GM12878 (cell line): ENCODE data around the gene MESP2. TPM values are rescaled to one million over a fixed set of nuclear protein-coding genes. Genes with fewer than 3 reads are reported as not detected.
A peak's percentile ranks its signal among the peaks of the same experiment; 100 is the strongest.

ENCODE experiments used
- ATAC-seq: fragments of 200-7000 bp; cut with Tn5 transposase; 3 replicates; pipeline ENCODE4 v1.9.1; 2020; ENCODE audit warnings: mild to moderate bottlenecking, moderate library complexity
- BruUV-seq: library from RNA; stranded (reverse); fragments of 400-500 nt; replicated peaks from 2 replicates; lab custom pipeline; 2021; lab: Mats Ljungman, UMichigan
- CTCF ChIA-PET: fragments of 300-600 bp; sonication (Branson Sonifier 250); formaldehyde crosslinking; extraction: SDS; loops from one replicate; lab custom pipeline; 2021; ENCODE audit warnings: inconsistent platforms; lab: Yijun Ruan, JAX
- POLR2A ChIA-PET: fragments of 350-600 bp; formaldehyde crosslinking; extraction: SDS; loops from one replicate; lab custom pipeline; 2021; ENCODE audit warnings: inconsistent platforms; lab: Charles Lee
- RAD21 ChIA-PET: fragments of 300-600 bp; sonication (Branson Sonifier 250); formaldehyde crosslinking; loops from one replicate; lab custom pipeline; 2023; ENCODE audit warnings: antibody characterized with exemption; ENCODE audit not compliant: unreplicated experiment; lab: Charles Lee
- SMC1A ChIA-PET: fragments of 300-600 bp; sonication (Branson Sonifier 250); formaldehyde crosslinking; loops from one replicate; lab custom pipeline; 2023; ENCODE audit not compliant: unreplicated experiment, uncharacterized antibody; lab: Charles Lee
- DNase-seq: peaks from one replicate; pipeline ENCODE4 v3.0.0-alpha.2; 2011; ENCODE audit warnings: low read depth, low spot score
- FAIRE-seq: peaks from 3 replicates; lab custom pipeline; 2011; peaks lifted over from hg19 to GRCh38; lab: Jason Lieb, UNC
- H2AFZ ChIP-seq: 2 replicates; pipeline ENCODE4 v1.6.0; 2011; ENCODE audit warnings: low read depth, low read length, control low read depth; ENCODE audit not compliant: control insufficient read depth
- H3K27ac ChIP-seq: 2 replicates; pipeline ENCODE4 v1.5.1; 2011; ENCODE audit warnings: control low read depth; ENCODE audit not compliant: control insufficient read depth, insufficient read depth
- H3K27me3 ChIP-seq, 2 experiments: replicated peaks in 1 of 2; 2 replicates each; pipeline versions ENCODE4 v1.6.0 to v1.6.1; 2011; ENCODE audit warnings: low read length in 1 of 2; ENCODE audit not compliant: control insufficient read depth in 2 of 2, insufficient read depth in 2 of 2
- H3K36me3 ChIP-seq, 2 experiments: 2 replicates each; pipeline ENCODE4 v1.5.1; 2011; ENCODE audit warnings: low read length in 1 of 2; ENCODE audit not compliant: control insufficient read depth in 2 of 2, insufficient read depth in 2 of 2
- H3K4me1 ChIP-seq: 2 replicates; pipeline ENCODE4 v1.6.1; 2011; ENCODE audit warnings: mild to moderate bottlenecking, low read length, moderate library complexity, mixed read lengths; ENCODE audit not compliant: control insufficient read depth, insufficient read depth
- H3K4me2 ChIP-seq: 2 replicates; pipeline ENCODE4 v1.6.0; 2011; ENCODE audit warnings: control low read depth; ENCODE audit not compliant: control insufficient read depth, insufficient read depth
- H3K4me3 ChIP-seq: fragments of 200-600 bp; sonication (generic); 2 replicates; pipeline ENCODE4 v1.5.1; 2016
- H3K79me2 ChIP-seq: 2 replicates; pipeline ENCODE4 v1.6.0; 2011; ENCODE audit warnings: low read length; ENCODE audit not compliant: control insufficient read depth, insufficient read depth
- H3K9ac ChIP-seq: 2 replicates; pipeline ENCODE4 v1.8.0; 2011; ENCODE audit warnings: low read length, control low read depth, mixed read lengths; ENCODE audit not compliant: control insufficient read depth, insufficient read depth
- H3K9me3 ChIP-seq: replicated peaks from 3 replicates; pipeline ENCODE4 v1.5.1; 2011; ENCODE audit warnings: mild to moderate bottlenecking, low read length; ENCODE audit not compliant: control insufficient read depth, insufficient read depth
- H4K20me1 ChIP-seq: 2 replicates; pipeline ENCODE4 v1.6.0; 2011; ENCODE audit not compliant: control insufficient read depth, insufficient read depth
- HDAC6 ChIP-seq: fragments of 200-600 bp; sonication (generic); IDR thresholded peaks from one replicate; pipeline ENCODE4 v1.8.0; 2017; ENCODE audit warnings: antibody characterized with exemption; ENCODE audit not compliant: unreplicated experiment
- PML ChIP-seq: IDR thresholded peaks from 2 replicates; pipeline ENCODE4 v1.6.1; 2012; ENCODE audit warnings: low read length, inconsistent platforms
- TCF3 ChIP-seq: IDR thresholded peaks from 2 replicates; pipeline ENCODE4 v1.6.1; 2012; ENCODE audit warnings: low read depth, mild to moderate bottlenecking, low read length, borderline replicate concordance; ENCODE audit not compliant: insufficient read depth
- WGBS: methylation state at CpG from one replicate; pipeline ENCODE4 v1.1.6; 2016; ENCODE audit warnings: low lambda C conversion rate; ENCODE audit not compliant: insufficient replicate concordance, insufficient coverage; ENCODE audit errors: missing lambda C conversion rate; 5-methylcytosine and 5-hydroxymethylcytosine counted together
- in situ Hi-C: fragments of 300-500 bp; cut with MboI; formaldehyde crosslinking; loops from 9 replicates; pipeline ENCODE4 v1.14.3; 2018; ENCODE audit warnings: mixed read lengths
- intact Hi-C: fragments of 100-400 bp; cut with micrococcal nuclease; formaldehyde crosslinking; loops from one replicate; pipeline ENCODE4 v1.14.2; 2022; ENCODE audit not compliant: unreplicated experiment
- polyA plus RNA-seq, 11 experiments: library from polyadenylated mRNA; depleted of rRNA in 4 of 11; unstranded in 6 of 11; stranded (reverse) in 5 of 11; fragments of >200 nt; fragmentation: Nextera tagmentation in 4 of 11; fragmentation: Illumina TruSeq in 1 of 11; extraction: Ambion mirVana in 4 of 11; extraction: Trizol in 1 of 11; gene quantifications; 1 replicate in 1 of 11; 2 replicates in 10 of 11; pipeline versions ENCODE4 v1.2.1 to v1.2.3, GENCODE V29; 2011 to 2016; ENCODE audit warnings: inconsistent platforms in 2 of 11, missing spikeins in 2 of 11, low read depth in 1 of 11
- total RNA-seq, 4 experiments: library from RNA; depleted of rRNA in 3 of 4; stranded (reverse); fragments of >200 nt in 3 of 4; fragmentation: Illumina TruSeq in 1 of 4; extraction: Trizol in 1 of 4; gene quantifications; 2 replicates each; pipeline versions ENCODE4 v1.2.1 to v1.2.3, GENCODE V29; 2013 to 2021
- TF ChIP-seq, protein P1 (sequence below): fragments of 450-650 bp; IDR thresholded peaks from 2 replicates; pipeline ENCODE4 v1.6.1; 2017; ENCODE audit warnings: low read depth, mild to moderate bottlenecking, moderate library complexity

Gene MESP2
- total and polyA plus RNA-seq, 10 of the 15 experiments (the other 5 are each of a cell fraction or from before 2014, with no cell fraction given) = 0.04 TPM; not detected in 9

DNA sequence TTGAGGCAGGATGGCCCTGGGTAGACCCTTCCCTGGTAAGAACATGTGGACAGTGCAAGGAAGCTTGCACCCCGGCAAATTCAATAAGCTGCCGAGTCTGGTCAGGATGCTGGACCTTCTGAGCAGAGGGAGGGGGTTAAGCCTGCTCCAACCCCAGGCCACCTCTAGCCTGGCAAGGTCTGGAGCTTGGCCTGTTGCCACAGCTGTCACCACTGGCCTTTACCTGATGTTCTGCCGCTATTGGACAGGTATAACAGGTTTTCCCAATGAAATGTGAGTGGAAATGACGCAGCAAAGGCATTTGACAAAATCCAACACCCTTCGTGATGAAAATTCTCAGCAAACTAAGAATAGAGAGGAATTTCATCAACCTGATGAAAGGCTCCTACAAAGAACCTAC lies 24.4 kb upstream of the MESP2 start:
- no peak for ATAC-seq
- RAD21 ChIA-PET = interaction anchor here (1.8 kb wide), 1 partner anchor 11 kb away, joined by 5 read pairs; no protein-coding TSS in a partner anchor
- no peak for FAIRE-seq
- Histone ChIP-seq H3K79me2 (no peaks in the 10 kb centered on the region), H3K9me3 (no peaks in the 10 kb centered on the region), H3K27ac (no peak overlapping the region), H3K4me1 (peaks cover 9% of the 10 kb centered on the region), H3K27me3 (peaks cover 0 to 4% of the 10 kb centered on the region in 2 experiments; a peak in 2 of 4 replicates), H2AFZ (no peak overlapping the region), H3K36me3 (no peaks in the 10 kb centered on the region), H3K9ac (no peak overlapping the region), H3K4me2 (peak overlapping the region; percentile 90), H3K4me3 (peak overlapping the region; percentile 65; the same call in 1 of the 2 replicates), H4K20me1 (no peaks in the 10 kb centered on the region)
- 75% methylated on average over 5 of the region's 5 CpGs for WGBS
- POLR2A ChIA-PET = no interaction called here
- in situ Hi-C loops = loop anchor here (10.0 kb wide), 1 partner anchor 343 kb away; no protein-coding TSS in a partner anchor
- SMC1A ChIA-PET = interaction anchor here (1.1 to 1.7 kb wide), 2 partner anchors 9 to 123 kb away, joined by 4 to 5 read pairs; no protein-coding TSS in a partner anchor
- no peak for DNase-seq
- CTCF ChIA-PET = interaction anchor here (2.0 to 4.2 kb wide), 3 partner anchors 9 to 124 kb away, joined by 9 to 32 read pairs (median 24); no protein-coding TSS in a partner anchor
- intact Hi-C loops = loop anchor here (10.0 kb wide), 1 partner anchor 73 kb away; no protein-coding TSS in a partner anchor
- TF ChIP-seq HDAC6 (no peak), TCF3 (no peak), PML (no peak)
- TF ChIP-seq, protein P1, sequence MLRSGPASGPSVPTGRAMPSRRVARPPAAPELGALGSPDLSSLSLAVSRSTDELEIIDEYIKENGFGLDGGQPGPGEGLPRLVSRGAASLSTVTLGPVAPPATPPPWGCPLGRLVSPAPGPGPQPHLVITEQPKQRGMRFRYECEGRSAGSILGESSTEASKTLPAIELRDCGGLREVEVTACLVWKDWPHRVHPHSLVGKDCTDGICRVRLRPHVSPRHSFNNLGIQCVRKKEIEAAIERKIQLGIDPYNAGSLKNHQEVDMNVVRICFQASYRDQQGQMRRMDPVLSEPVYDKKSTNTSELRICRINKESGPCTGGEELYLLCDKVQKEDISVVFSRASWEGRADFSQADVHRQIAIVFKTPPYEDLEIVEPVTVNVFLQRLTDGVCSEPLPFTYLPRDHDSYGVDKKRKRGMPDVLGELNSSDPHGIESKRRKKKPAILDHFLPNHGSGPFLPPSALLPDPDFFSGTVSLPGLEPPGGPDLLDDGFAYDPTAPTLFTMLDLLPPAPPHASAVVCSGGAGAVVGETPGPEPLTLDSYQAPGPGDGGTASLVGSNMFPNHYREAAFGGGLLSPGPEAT = no peak
- BruUV-seq = no TSS peak
